GM10266 (cell line): ENCODE measurements around the gene CNTFR.

Experiments used
- DNase-seq: peaks from one replicate; pipeline ENCODE4 v3.0.0; 2012; ENCODE audit errors: extremely low spot score
- TF ChIP-seq, protein P1 (sequence below): IDR thresholded peaks from 2 replicates; pipeline ENCODE4 v1.5.1; 2012; ENCODE audit warnings: mild to moderate bottlenecking, low read depth; ENCODE audit not compliant: control insufficient read depth, insufficient read depth; ENCODE audit errors: missing control alignments

The CNTFR gene

DNA sequence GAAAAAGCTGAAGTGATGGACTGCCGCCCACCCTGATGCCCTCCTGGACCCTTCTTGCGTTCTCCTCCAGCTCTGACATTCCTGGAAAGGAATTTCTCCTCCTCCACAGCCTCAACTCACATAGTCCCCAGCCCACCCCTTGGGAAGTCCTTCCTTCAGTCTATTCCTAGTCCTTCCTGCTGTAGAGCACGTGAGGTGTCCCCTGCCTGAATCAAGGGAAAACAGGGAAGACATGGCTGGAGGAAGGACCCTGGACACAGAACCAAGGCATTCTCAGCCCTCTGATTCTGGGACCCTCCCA is 35.6 kb upstream of the CNTFR start:
- no peak for DNase-seq
- TF ChIP-seq, protein P1, sequence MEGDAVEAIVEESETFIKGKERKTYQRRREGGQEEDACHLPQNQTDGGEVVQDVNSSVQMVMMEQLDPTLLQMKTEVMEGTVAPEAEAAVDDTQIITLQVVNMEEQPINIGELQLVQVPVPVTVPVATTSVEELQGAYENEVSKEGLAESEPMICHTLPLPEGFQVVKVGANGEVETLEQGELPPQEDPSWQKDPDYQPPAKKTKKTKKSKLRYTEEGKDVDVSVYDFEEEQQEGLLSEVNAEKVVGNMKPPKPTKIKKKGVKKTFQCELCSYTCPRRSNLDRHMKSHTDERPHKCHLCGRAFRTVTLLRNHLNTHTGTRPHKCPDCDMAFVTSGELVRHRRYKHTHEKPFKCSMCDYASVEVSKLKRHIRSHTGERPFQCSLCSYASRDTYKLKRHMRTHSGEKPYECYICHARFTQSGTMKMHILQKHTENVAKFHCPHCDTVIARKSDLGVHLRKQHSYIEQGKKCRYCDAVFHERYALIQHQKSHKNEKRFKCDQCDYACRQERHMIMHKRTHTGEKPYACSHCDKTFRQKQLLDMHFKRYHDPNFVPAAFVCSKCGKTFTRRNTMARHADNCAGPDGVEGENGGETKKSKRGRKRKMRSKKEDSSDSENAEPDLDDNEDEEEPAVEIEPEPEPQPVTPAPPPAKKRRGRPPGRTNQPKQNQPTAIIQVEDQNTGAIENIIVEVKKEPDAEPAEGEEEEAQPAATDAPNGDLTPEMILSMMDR = no peak

DNA sequence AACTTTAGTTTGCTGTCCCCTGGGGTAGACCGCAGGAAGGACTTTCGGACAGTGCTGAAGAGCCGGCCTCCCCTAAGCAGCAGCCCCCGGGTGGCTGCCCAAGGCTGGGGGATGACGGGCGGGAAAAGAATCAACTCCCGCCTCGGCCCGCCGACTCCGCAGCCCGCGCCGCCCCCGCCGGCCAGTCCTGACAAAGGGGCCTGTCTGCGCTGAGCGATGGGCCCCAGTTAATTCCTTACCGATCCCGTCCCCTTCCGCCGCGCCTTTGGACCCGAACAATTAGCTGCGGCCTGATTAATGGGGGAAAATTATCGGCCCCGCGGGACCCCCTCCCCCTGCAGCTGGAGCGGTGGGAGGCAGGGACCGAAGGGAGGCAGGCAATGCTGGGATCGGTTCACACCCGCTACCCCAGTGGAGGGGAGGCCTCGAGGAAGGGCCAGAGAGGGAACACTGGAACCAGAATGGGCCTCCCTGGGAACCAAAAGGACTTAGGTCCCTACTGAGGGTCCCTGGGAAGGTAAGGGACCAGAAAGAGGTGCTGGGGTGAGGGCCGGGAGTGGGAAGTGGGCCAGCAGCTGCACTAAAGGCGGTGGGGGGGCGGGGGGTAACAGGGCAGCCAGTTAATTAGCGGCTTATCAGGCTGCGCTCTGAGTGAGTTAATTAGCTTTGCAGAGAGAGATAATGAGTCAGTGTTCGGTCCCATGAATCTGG is 35.1 kb upstream of the CNTFR start:
- DNase-seq = no peak
- TF ChIP-seq, protein P1 = no peak

DNA sequence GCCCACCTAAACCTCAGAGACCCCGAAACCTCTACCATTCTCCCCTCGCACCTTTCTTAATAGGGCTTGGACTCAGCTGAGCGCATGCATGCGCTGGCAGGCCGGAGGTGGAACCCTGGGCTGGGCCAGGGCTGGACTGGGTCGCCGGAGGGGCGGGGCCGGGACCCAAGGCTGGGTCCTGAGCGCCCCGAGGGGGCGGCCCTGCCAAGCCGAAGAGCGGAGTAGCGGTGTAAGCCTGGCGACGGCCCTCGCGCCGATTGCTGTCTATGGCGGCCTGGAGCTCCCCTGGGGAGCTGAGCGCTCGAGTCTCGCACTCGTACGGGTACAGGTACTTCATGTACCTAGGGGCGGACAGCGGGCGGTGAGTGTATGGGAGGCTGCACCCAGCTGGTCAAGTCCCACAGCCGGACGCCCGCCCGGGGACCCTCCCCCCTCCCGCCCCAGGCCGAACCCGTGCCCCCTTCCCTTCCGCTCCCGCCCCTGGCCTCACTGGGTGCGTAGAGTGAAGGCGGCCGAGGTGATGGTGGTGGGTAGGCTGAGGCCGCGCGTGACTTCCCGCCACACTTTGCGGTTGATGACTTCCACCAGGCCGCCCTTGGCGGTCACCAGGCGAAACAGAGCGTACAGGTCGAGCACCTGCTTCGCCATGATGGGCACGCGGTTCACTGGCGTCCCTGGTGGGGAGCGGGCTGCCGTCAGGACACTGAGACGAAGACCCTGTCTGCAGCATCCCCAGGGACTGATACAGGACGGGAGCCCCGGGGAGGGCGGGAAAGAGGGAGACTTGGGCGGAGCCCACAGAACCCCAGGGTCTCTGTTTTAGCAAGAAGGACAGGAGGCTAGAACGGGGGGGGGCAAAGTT is 34.1 kb upstream of the CNTFR start:
- no peak for DNase-seq
- TF ChIP-seq, protein P1 = no peak

DNA sequence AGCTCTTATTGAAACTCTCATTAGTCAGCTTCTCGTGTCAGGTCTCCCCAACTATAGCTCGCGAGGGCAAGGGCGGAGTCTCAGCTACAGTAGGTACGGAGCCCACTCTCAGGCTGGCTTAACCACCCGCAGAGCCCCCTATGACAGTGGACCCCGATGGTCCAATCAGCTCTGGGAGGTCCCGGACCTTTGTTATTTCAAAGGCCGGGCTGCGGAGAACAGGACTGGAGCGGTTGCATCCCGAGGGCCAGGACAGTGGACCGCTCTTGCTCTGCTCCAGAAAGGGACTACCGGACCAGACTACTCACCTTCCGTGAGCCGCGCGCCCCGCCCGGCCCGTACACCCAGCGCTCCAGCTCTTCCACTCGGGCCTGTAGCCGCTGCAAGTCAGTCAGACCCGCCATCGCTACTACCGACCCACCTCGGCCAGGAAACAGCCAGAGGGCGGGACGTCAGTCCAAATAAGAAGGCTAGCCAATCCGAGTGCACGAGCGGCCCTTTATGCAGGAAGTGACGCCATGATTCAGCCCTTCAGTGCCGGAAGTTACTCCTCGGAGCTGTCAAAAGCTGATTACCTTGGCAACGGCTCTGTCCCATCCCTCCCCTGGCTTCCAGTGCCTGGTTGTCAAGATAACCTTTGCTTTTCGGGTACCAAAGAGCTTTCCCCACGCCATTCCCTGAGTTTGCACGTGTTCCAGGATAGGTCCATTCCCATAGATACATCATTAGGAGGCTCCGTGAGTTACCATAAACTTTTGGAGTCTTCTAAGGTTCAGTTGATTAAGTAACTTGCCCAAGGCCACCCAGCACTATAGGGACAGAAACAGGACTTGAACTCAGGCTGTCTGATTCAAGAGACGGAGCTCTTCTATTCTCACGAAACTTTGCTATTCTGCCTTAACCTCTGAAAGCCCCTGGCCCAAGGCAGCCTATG is 30.8 kb upstream of the CNTFR start, which contains the start of gene DCTN3:
TSS of gene DCTN3 (minus strand) at position 435 of the 934 bp plus-strand sequence. CDS start at position 404, 31 bp downstream.
- TF ChIP-seq, protein P1 = no peak
- peak; percentile 98 for DNase-seq

DNA sequence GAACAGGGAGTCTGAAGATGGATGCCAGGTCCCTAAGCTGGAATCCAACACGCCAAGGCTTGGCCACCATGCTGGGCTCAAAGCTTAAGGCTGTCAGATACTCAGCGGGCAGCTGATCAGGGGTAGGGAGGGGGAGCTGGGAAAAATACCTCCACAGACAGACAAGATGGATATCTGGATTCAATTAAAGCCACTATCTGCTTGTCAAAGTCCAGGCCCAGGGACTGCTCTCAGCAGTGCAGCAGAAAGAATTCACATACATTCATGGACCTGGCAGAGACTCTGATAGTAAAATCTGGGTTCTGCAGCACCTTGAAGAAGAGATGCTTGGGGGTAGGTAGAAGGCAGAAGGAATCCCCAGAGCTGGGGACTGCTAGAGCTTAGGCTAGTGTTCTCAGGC is 25.6 kb upstream of the CNTFR start:
- TF ChIP-seq, protein P1 = no peak
- DNase-seq = no peak

DNA sequence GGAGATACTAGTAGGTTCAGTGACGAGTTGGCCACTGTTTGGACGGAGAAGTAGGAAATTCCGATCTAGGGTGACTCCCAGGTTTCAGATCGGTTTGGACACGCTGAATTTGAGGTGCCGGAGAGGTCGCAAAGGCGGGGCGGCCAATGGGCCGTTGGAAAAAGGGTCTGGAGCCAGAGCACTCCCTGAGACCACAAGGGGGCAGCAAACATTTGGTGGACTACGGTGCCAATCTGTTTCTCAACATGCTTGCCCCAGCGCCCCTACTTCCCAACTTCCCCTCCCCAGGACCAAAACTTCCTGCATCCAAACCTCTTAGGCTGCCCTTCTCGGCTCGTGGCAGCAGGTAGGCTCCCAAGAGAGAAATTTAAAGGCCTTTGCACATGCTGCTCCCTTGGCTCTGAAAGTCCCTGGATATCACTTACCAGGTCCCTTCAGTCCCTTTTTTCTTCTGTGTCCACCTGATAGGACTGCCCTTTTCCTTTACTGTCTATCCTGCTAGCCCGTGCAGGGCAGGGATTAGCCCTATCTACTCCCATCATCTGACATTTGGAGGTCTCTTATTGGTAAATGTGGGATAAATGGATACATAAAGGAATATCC is 23.4 kb upstream of the CNTFR start:
- DNase-seq = peak; percentile 82
- TF ChIP-seq, protein P1 = peak; percentile 85
